ENCODE data around the gene RAPGEF1. TPM values are rescaled to one million over a fixed set of nuclear protein-coding genes. Genes with fewer than 3 reads are reported as not detected.

The RAPGEF1 gene
- total RNA-seq, 1 donor from 2014 or later = 73.1 TPM

- peaks cover 6% of the 10 kb centered on the region for H3K36me3 Mint-ChIP-seq (ENCODE audit: low read depth)
- H3K9me3 Mint-ChIP-seq (ENCODE audit: low read depth) = peaks cover 4% of the 10 kb centered on the region
- H3K27me3 Mint-ChIP-seq (ENCODE audit: low read depth) = no peaks in the 10 kb centered on the region
- H3K4me1 Mint-ChIP-seq (ENCODE audit: low read depth) = peaks cover 8% of the 10 kb centered on the region
- no peak overlapping the region for H3K27ac Mint-ChIP-seq (ENCODE audit: unreplicated experiment)
- TF ChIP-seq, protein P1, sequence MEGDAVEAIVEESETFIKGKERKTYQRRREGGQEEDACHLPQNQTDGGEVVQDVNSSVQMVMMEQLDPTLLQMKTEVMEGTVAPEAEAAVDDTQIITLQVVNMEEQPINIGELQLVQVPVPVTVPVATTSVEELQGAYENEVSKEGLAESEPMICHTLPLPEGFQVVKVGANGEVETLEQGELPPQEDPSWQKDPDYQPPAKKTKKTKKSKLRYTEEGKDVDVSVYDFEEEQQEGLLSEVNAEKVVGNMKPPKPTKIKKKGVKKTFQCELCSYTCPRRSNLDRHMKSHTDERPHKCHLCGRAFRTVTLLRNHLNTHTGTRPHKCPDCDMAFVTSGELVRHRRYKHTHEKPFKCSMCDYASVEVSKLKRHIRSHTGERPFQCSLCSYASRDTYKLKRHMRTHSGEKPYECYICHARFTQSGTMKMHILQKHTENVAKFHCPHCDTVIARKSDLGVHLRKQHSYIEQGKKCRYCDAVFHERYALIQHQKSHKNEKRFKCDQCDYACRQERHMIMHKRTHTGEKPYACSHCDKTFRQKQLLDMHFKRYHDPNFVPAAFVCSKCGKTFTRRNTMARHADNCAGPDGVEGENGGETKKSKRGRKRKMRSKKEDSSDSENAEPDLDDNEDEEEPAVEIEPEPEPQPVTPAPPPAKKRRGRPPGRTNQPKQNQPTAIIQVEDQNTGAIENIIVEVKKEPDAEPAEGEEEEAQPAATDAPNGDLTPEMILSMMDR (IDR thresholded peaks at IDR 0.05) = no peak
- DNase-seq (ENCODE audit: low spot score) = no peak
- H3K4me3 Mint-ChIP-seq (ENCODE audit: unreplicated experiment) = no peak overlapping the region
These were observed 173.7 kb downstream of the RAPGEF1 start for GRCh38 chr9:131566158-131566557.

DNA sequence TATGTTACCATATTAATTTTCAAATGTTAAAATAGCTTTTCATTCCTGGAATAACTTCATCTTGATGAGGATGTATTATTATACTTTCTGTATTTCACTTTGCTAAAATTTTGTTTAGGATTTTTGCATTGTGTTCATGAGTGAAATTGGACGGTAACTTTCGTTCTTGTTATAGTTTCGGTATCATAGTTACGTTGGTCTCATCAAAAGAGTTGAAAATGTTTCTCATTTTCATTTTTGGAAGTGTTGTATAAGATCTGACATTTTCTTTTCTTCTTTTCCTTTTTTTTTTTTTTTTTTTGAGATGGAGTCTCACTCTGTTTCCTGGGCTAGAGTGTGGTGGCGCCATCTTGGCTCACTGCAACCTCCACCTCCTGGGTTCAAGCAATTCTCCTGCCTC is 174.5 kb downstream of the RAPGEF1 start:
- Mint-ChIP-seq H3K27ac (ENCODE audit: unreplicated experiment) (no peak overlapping the region), H3K4me1 (ENCODE audit: low read depth) (peaks cover 8% of the 10 kb centered on the region), H3K4me3 (ENCODE audit: unreplicated experiment) (no peak overlapping the region), H3K9me3 (ENCODE audit: low read depth) (peaks cover 7% of the 10 kb centered on the region), H3K36me3 (ENCODE audit: low read depth) (peaks cover 7% of the 10 kb centered on the region), H3K27me3 (ENCODE audit: low read depth) (no peaks in the 10 kb centered on the region)
- no peak for DNase-seq (ENCODE audit: low spot score)
- TF ChIP-seq, protein P1 (IDR thresholded peaks at IDR 0.05) = no peak

- peaks cover 10% of the 10 kb centered on the region for H3K9me3 Mint-ChIP-seq (ENCODE audit: low read depth)
- DNase-seq (ENCODE audit: low spot score) = no peak
- H3K4me1 Mint-ChIP-seq (ENCODE audit: low read depth) = peaks cover 8% of the 10 kb centered on the region
- H3K27me3 Mint-ChIP-seq (ENCODE audit: low read depth) = no peaks in the 10 kb centered on the region
- H3K27ac Mint-ChIP-seq (ENCODE audit: unreplicated experiment) = no peak overlapping the region
- H3K4me3 Mint-ChIP-seq (ENCODE audit: unreplicated experiment) = no peak overlapping the region
- TF ChIP-seq, protein P1 (IDR thresholded peaks at IDR 0.05) = no peak
- H3K36me3 Mint-ChIP-seq (ENCODE audit: low read depth) = peaks cover 4% of the 10 kb centered on the region
These were observed 177.6 kb downstream of the RAPGEF1 start for GRCh38 chr9:131562032-131562959.

DNA sequence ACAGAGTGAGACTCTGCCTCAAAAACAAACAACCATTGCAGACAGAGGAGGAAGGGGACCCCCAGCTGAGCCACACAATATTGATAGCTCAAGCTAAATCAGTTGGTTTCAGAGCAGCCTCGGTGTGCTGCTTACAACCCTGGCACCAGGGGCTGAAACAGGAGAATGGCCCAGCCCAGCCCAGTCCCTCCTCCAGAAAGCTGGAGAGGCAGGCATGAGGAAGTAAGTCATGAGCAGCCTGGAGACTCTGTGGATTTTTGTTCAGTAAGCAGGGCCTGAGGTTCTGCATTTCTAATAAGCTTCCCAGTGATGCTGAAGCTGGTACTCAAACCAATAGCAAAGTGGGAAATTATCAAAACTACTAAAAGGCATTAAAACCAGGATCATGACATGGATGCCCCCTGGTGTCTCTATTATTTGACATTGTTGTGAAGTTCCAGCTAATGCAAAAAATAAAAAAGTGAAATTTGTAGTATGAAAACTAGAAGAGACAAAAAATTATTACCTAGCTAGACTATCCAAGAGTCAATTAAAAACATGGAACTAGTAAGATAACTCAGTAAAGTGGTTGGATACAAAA is 180.4 kb downstream of the RAPGEF1 start:
- Mint-ChIP-seq H3K9me3 (ENCODE audit: low read depth) (peaks cover 10% of the 10 kb centered on the region), H3K27ac (ENCODE audit: unreplicated experiment) (no peak overlapping the region), H3K4me1 (ENCODE audit: low read depth) (peaks cover 13% of the 10 kb centered on the region), H3K27me3 (ENCODE audit: low read depth) (peaks cover 13% of the 10 kb centered on the region), H3K36me3 (ENCODE audit: low read depth) (peaks cover 4% of the 10 kb centered on the region), H3K4me3 (ENCODE audit: unreplicated experiment) (no peak overlapping the region)
- no peak for DNase-seq (ENCODE audit: low spot score)
- TF ChIP-seq, protein P1 (IDR thresholded peaks at IDR 0.05) = peak; percentile 20

GRCh38 chr9:131557855-131558548 is 181.9 kb downstream of the RAPGEF1 start:
- H3K36me3 Mint-ChIP-seq (ENCODE audit: low read depth) = peaks cover 4% of the 10 kb centered on the region
- H3K27ac Mint-ChIP-seq (ENCODE audit: unreplicated experiment) = no peak overlapping the region
- H3K27me3 Mint-ChIP-seq (ENCODE audit: low read depth) = peaks cover 13% of the 10 kb centered on the region
- peaks cover 10% of the 10 kb centered on the region for H3K9me3 Mint-ChIP-seq (ENCODE audit: low read depth)
- H3K4me1 Mint-ChIP-seq (ENCODE audit: low read depth) = peaks cover 13% of the 10 kb centered on the region
- H3K4me3 Mint-ChIP-seq (ENCODE audit: unreplicated experiment) = no peak overlapping the region
- no peak for DNase-seq (ENCODE audit: low spot score)
- TF ChIP-seq, protein P1 (IDR thresholded peaks at IDR 0.05) = no peak

All from chondrocyte (in vitro differentiated cells).